HepG2 (cell line): Measurements from ENCODE around the gene TAB2. TPM values are rescaled to one million over a fixed set of nuclear protein-coding genes. Genes with fewer than 3 reads are reported as not detected.

Experiments used
- BATF2 ChIP-seq: sonication (generic); formaldehyde crosslinking; IDR thresholded peaks from 2 replicates; pipeline ENCODE4 v1.8.0; 2022; ENCODE audit warnings: mild to moderate bottlenecking, missing genetic modification reagents, moderate library complexity
- CSRNP2 ChIP-seq: sonication (generic); formaldehyde crosslinking; conservative IDR thresholded peaks from 2 replicates; pipeline ENCODE4 v1.8.0; 2022; ENCODE audit warnings: low read depth, missing genetic modification reagents
- FOXC1 ChIP-seq: sonication (generic); formaldehyde crosslinking; IDR thresholded peaks from 2 replicates; pipeline ENCODE4 v1.8.0; 2022; ENCODE audit warnings: mild to moderate bottlenecking, missing genetic modification reagents, borderline replicate concordance
- KDM1A ChIP-seq: IDR thresholded peaks from 2 replicates; pipeline ENCODE4 v1.6.1; 2016; ENCODE audit warnings: missing compliant biosample characterization
- MYPOP ChIP-seq: sonication (generic); formaldehyde crosslinking; IDR thresholded peaks from 2 replicates; pipeline ENCODE4 v1.8.1; 2023; ENCODE audit warnings: mild to moderate bottlenecking, moderate library complexity, missing genetic modification reagents
- POGK ChIP-seq: sonication (generic); formaldehyde crosslinking; conservative IDR thresholded peaks from 2 replicates; pipeline ENCODE4 v1.8.0; 2022; ENCODE audit warnings: mild to moderate bottlenecking, moderate library complexity, missing genetic modification reagents
- TMF1 ChIP-seq: sonication (generic); formaldehyde crosslinking; IDR thresholded peaks from 2 replicates; pipeline ENCODE4 v1.8.1; 2022; ENCODE audit warnings: low read depth, missing genetic modification reagents
- ZMAT3 ChIP-seq: sonication (generic); formaldehyde crosslinking; conservative IDR thresholded peaks from 2 replicates; pipeline ENCODE4 v1.7.0; 2021; ENCODE audit warnings: missing genetic modification reagents
- ZNF776 ChIP-seq: sonication (generic); formaldehyde crosslinking; IDR thresholded peaks from 2 replicates; pipeline ENCODE4 v1.4.0; 2020; ENCODE audit warnings: mild to moderate bottlenecking, missing genetic modification reagents
- polyA plus RNA-seq, 8 experiments: library from polyadenylated mRNA; depleted of rRNA in 3 of 8; stranded (reverse) in 7 of 8; unstranded in 1 of 8; fragments of >200 nt; fragmentation: Illumina TruSeq in 4 of 8; extraction: Trizol in 4 of 8; gene quantifications; 2 replicates each; pipeline versions ENCODE4 v1.2.1 to v1.2.3, GENCODE V29; 2011 to 2016; ENCODE audit warnings: low read depth in 4 of 8, missing spikeins in 1 of 8, mixed read lengths in 1 of 8; ENCODE audit not compliant: insufficient read depth in 1 of 8
- total RNA-seq, 5 experiments: library from RNA; depleted of rRNA; stranded (reverse); fragments of >200 nt; fragmentation: Illumina TruSeq; extraction: Trizol; gene quantifications; 2 replicates each; pipeline ENCODE4 v1.2.3, GENCODE V29; 2016; ENCODE audit warnings: low read depth in 1 of 5

The TAB2 gene
- total and polyA plus RNA-seq, 2 of the 13 experiments (the other 11 are each of a cell fraction or from before 2014, with no cell fraction given) = 23.7 to 50.2 TPM

- TF ChIP-seq CSRNP2 (CRISPR knock-in tag) (no peak), TMF1 (no peak), MYPOP (CRISPR knock-in tag) (no peak), POGK (no peak), KDM1A (CRISPR knock-in tag) (no peak), BATF2 (CRISPR knock-in tag) (no peak), ZNF776 (CRISPR knock-in tag) (no peak), FOXC1 (no peak), ZMAT3 (no peak)
Measured at GRCh38 chr6:149278997-149279396, 38.5 kb upstream of the TAB2 start (continued).
